ENCODE results near the gene ECPAS.

DNA sequence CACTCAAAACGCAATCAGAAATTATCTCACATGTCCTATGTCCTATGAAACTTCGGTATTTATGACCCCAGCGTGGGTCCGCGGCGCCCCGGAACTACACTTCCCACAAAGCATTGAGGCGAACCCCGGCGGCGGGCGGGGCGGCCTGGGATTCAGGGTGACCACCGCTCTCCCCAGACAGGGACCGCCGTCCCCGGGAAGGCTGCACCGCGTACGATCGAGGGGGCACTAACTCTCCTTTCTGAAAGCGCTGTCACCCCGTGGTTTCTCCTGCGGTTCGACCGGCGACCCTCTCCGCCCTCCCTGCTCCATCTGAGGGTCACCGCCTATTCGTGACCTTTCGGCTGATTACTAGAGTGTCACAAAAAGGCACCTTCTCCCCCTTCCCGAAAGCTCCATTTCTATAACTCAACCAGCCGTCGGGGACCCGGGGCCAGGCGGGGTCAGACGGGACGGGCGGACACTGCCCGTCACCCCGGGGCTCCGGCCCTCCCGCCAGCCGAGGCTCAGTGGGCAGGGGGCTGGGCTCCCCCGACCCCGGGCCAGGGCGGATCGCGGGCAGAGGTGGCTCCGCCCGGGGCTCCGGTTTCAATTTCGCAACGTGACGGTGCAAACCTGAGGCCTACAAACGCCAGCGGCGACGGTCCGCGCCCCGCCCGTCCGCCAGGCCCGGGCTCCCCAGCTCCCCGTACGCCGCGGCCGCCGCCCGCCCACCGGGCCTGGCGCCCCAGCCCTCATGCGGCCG, 1.3 kb downstream of the ECPAS start:
- TF ChIP-seq EZH2phosphoT487 (IDR thresholded peaks at IDR 0.05; ENCODE audit: insufficient read depth, low read depth), result no peak
- TF ChIP-seq EZH2 (IDR thresholded peaks at IDR 0.05; ENCODE audit: insufficient read depth, poor library complexity, severe bottlenecking), result no peak
